ENCODE measurements around the gene SRBD1.

Gene SRBD1

DNA sequence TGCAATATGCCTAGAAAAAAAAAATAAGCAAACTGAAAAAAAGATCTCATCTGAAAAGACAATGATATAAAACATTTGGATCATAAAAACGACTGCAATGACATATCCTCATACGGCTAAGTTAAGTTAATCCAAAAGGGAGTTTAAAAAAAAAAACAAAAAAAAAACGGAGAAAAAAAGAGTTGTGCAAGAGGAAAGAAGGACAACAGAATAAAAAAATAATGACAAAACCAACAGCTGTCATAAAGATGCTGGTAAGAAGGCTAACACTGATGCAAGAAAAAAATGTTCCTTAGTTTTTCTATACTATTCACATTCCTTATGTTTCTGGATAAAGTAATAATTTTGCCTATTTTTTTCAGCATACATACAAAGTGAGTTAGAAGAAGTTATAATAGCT is 192.5 kb downstream of the SRBD1 start:
- DNase-seq (ENCODE audit: low spot score), result no peak

- no peak for DNase-seq (ENCODE audit: low spot score)
These were observed 195.4 kb downstream of the SRBD1 start for GRCh38 chr2:45415534-45416123.

DNA sequence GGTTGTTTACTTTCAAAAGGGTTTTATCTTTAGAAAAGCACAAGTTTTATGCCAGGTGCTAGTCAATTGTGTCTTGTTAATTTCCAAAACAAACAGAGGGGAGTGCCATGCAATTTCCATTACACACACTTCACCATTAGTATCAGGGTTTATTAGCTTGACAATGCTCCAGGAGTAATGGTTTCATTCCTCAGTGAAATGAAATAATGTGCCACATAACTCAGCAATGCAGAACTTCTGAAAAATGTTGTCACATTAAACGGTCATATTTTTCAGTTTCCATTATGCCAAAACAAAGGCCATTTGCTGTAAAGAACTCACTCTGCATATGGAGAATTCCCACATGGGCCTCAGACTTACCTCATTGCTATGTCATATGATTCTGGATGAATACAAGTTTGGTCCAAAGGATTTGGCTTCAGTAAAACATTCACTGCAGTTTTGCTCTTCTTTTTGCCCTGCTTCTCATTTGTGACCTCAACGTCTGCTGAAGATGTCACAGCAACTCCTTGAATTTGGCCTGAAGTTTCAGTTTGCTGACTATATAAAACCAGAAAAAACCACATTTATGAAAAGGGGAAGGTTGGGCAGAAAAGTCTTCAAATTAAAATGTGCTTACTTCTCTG is 198.2 kb downstream of the SRBD1 start:
- DNase-seq (ENCODE audit: low spot score), result no peak

- no peak for DNase-seq (ENCODE audit: low spot score)
These were observed 201.4 kb downstream of the SRBD1 start for GRCh38 chr2:45409677-45410076.

DNA sequence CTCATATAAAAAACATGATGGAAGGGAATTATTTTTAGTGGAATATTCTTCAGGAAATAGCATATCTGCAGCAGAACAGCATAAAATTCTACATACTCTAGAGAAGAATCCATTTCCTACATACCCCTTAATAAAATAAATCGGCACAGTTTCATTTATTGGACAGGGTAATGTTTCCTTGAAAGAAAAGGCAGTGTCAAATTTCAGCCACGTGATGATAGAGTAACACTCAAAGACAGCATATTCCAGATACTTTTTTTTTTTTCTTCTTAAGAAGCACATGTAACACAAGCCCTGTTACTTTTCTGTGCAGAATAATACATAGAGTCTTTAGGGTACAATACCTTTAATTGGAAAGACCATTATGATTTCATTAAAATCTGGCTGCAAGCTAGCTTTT is 204.4 kb downstream of the SRBD1 start:
- DNase-seq (ENCODE audit: low spot score), result no peak

DNA sequence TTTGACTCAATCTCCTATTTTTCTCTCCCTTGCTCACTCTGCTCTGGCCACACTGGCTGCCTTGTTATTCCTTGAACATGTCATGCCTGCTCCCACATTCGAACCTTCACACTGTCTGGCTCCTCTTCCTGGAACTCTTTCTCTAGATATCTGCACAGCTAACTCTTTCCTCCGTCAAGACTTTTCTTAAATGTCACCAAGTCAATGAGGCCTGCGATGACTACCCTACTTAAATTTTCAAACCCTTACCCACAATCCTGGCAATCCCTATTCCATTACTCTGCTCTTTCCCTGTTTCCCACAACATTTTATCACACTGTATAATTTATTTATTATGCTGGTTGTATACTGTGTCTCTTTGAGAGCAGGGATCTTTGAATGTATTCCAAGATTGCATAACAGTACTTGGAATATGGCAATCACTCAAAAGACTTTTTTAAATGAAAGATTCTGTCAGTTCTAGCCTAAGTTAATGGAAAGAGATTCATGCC is 206.2 kb downstream of the SRBD1 start:
- DNase-seq (ENCODE audit: low spot score), result no peak

DNA sequence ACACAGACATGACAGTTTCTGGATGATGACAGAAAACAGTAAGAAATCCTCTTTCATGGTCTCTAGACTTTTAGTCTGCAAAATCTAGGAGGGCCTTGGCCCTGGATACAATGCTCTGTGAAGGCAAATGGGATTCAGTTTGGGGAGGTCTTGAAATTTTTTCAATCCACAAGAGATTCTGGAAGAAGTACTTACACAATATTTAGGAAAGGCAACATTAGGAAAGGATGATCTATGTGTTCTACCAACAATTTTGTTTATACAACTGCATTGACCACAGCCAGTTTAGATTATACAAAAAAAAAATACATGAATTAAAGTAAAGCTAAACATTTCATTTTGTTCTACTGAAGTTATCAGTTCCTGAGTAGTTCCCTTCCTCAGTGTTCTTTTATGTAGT is 208.0 kb downstream of the SRBD1 start:
- DNase-seq (ENCODE audit: low spot score), result no peak

- no peak for DNase-seq (ENCODE audit: low spot score)
These were observed 209.6 kb downstream of the SRBD1 start for GRCh38 chr2:45401431-45401922.

GRCh38 chr2:45399040-45399784 is 211.9 kb downstream of the SRBD1 start:
- DNase-seq (ENCODE audit: low spot score), result no peak

DNA sequence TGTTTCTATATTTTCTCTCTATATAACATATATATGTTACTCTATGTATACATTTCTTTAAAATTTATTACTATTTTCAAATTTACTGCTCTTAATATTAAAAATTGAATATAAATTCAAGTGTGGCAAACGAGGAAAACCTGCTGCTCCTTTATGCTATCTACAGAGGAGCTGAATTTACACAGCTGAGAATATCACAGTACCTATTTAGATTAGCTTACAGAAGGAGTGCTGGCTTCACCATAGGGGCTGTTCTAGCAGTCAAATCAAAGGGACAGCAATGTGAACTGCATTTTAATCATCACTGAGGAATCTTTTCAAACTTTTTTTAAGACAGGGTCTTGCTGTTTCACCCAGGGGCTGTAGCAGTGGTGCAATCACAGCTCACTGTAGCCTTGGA is 213.8 kb downstream of the SRBD1 start:
- DNase-seq (ENCODE audit: low spot score), result no peak

DNA sequence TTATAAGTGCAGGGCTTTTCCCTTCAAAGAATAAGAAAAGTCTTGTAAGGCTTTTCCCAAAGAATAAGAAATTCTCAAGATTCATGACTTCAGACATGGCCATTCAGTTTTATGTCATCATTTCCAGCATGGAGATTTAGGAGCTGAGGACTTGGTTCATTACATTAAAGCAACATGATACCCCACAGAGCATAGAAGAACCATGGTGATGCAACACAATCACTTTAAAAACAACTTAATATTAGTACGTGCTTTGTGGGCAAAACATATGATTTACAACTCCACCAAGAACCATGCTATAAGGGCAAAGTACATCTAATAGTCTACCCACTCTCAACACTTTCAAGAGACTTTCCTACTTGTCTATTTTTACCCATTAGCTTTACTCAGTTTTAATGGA is 214.4 kb downstream of the SRBD1 start:
- no peak for DNase-seq (ENCODE audit: low spot score)

- no peak for DNase-seq (ENCODE audit: low spot score)
These were observed 216.2 kb downstream of the SRBD1 start for GRCh38 chr2:45394842-45395241.

DNA sequence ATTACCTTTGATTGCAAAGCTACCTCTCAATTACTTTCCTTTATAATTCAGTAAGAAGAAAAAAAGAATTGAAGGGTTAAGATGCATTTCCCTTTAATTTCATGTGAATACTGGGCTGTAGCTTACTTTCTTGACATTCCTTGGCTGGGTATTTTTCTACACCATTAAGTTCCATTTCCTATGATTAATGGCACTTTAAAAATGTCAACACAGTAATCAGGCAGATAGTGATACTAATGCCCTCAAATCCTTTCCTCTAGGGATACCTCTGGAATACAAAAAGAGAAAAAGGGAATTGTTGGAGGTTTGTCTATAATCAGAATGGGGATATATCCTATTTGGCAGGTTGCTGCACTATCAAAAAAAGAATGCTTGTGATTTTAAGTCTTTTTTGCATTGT is 216.9 kb downstream of the SRBD1 start:
- no peak for DNase-seq (ENCODE audit: low spot score)

DNA sequence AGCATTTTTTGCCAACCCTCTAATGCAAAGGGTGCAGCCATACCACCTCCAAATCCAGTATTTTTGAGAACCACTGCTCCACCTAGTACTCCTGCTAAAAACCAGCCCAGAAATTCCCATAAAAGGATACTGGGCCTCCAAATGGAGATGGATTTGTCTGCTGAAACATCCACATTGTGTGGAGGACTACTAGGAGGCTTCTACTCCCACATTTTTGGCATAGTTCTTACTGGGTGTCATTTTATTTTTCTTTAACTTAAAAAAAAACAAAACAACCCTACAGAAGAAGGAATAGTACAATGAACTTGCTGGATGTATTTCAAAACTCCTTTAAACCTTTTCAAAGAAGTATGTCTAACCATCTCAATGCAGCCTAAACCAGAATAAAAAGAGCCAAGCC is 219.2 kb downstream of the SRBD1 start:
- DNase-seq (ENCODE audit: low spot score), result no peak

DNA sequence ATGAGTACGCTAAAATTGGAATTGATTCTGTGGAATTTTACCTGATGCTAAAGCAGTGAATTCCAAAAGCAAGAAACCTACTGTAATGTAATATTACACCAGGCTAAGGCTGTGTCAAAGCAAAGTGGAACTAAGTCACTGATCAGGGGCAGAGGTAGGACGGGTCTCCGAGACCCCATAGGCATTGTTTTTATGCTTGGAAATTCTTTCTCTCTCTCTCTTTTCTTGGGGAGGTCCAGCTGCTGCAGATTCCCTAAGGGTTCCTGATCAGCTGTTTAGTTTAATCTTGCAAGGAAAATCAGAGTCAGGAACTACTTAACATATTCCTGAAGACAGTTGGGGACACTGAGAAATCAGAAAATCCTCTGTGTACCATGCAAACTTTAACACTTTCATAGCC is 220.2 kb downstream of the SRBD1 start:
- DNase-seq (ENCODE audit: low spot score), result no peak

GRCh38 chr2:45390441-45390840 is 220.6 kb downstream of the SRBD1 start:
- DNase-seq (ENCODE audit: low spot score), result no peak

GRCh38 chr2:45388541-45389100 is 222.4 kb downstream of the SRBD1 start:
- no peak for DNase-seq (ENCODE audit: low spot score)

- DNase-seq (ENCODE audit: low spot score), result no peak
These were observed 228.3 kb downstream of the SRBD1 start for GRCh38 chr2:45382744-45383143.

DNA sequence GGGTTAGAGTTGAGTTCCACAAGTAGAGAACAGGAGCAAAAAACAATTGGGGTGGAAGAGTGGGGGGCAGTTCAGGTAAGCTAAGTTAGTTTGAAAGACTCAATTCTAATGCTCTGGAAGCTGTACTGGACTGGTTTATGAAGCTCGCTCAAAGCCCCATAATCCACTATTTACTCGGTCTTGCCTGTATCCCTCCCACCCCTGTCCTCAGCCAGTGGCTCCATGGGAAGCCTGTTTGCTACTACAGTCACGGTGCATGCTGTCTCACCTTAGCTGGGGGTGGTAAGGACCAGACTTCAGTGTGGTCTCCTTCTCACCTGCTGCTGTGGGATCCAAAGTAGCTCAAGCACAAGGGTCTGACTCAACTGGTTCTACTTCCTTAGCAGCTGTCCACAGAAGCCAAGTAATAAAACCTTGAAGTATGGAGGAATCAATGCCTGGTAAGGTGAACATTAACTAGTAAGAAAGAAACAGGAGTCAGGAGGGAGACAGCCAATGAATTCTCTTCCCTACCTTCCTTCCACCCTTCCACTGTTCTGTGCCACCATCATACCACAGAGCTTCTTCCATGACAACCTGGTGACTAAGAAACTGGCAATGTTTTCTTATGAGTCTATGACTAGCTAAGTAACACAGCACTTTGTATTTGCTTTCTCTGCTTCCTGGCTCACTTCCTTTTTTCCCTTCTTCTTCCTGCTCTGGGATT is 230.8 kb downstream of the SRBD1 start:
- DNase-seq (ENCODE audit: low spot score), result peak; percentile 53

DNA sequence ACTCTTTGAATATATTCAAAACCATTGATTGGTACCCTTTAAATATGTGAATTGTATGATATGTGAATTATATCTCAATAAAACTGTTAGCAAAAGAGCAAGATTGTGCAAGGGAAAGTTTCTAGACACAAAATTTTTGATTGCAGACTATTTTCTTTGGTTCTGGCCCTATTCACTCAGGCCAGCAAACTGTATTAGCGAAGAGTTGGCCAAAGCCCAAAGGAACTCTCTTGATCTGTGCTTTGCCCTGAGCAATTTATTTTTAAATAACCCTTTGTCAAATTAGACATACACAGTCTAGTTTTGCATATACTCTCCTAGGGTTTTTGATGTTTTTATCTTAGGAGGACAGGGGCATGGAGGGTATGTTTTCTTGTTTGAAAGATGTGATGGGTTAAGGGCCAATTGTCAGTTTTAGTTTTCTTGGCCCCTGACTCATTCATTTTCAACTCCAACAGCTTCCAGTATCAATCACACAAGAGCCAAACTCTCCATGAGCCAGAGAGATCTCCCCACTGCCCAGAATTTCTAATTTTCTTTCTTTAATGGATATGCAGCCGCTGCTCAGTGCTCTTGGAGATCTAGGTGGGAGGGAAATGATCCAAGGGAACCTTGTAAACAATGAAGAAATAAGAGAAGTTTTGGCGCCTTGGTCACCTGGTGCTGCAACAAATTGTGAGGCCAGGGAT is 231.5 kb downstream of the SRBD1 start:
- DNase-seq (ENCODE audit: low spot score), result no peak

GRCh38 chr2:45373534-45373933 is 237.5 kb downstream of the SRBD1 start:
- no peak for DNase-seq (ENCODE audit: low spot score)

DNA sequence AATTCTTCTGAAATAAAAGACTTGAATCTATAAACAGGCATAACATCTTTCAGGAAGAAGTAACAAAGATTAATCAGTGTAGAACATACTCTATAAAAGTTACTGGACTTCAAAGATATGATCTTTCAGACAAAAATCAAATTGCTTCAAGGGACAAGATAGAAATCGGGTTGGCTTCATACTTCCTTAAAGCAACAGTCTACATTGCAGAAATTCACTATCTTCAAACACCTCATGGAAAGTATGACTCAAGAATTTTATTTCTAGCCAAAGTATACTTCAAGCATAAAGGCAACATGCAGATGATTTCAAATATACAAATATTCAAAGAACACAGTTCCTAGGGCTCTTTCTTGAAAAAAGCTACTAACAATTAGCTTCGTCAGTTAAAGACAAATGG is 240.7 kb downstream of the SRBD1 start:
- DNase-seq (ENCODE audit: low spot score), result peak; percentile 6
